GM12892 (cell line): ENCODE measurements around the gene ZNF283.

ENCODE experiments used
- POLR2A ChIP-seq: IDR thresholded peaks from 2 replicates; pipeline ENCODE4 v1.6.1; 2011; ENCODE audit warnings: low read depth, low read length, control low read depth
- POLR2AphosphoS5 ChIP-seq: IDR thresholded peaks from 2 replicates; pipeline ENCODE4 v1.6.1; 2011; ENCODE audit warnings: low read depth, low read length, control low read depth
- TAF1 ChIP-seq: IDR thresholded peaks from 2 replicates; pipeline ENCODE4 v1.6.1; 2011; ENCODE audit warnings: low read depth, mild to moderate bottlenecking, control low read depth, low read length, borderline replicate concordance

GRCh38 chr19:43848821-43849220 lies 21.7 kb downstream of the ZNF283 start:
- TF ChIP-seq POLR2A (no peak), TAF1 (no peak), POLR2AphosphoS5 (no peak)
